GM19372 (cell line): Measurements from ENCODE around the gene BTF3L4.

ENCODE experiments used
- ATAC-seq: cut with Tn5 transposase; IDR thresholded peaks from one replicate; pipeline ENCODE4 v1.9.1; 2021; ENCODE audit warnings: mild to moderate bottlenecking, low read depth, moderate library complexity; ENCODE audit not compliant: unreplicated experiment

Gene BTF3L4

GRCh38 chr1:52122384-52122783 is 66.3 kb downstream of the BTF3L4 start:
- no peak for ATAC-seq

GRCh38 chr1:52123622-52124021 is 67.5 kb downstream of the BTF3L4 start:
- no peak for ATAC-seq

DNA sequence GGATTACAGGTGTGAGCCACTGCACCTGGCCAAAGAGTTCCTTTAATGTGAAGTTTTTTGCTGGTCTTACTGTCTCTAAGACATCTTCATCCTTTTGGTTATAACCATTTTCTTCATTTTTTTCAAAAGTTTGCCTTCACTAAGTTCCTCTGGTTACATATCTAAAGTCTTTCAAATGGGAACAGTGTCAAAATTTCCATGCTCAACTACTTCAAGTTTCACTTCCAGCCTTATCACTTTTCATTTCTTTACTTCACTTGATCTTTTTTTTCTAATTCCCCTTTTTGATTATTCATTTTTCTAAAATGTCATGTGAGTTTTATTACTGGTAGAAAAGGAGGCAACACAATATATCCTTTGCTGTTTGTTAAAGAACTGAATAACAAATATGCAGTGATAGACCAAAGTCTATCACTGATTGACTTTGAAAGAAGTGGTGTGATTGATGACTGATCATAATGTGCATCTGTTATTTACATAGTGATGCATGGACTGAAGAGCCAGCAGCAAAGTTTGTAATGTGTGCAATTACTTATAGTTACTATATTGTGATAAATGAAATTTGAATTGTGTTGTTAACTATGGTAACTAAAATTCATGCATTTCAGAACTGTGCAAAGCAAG is 69.8 kb downstream of the BTF3L4 start:
- no peak for ATAC-seq

- no peak for ATAC-seq
Observed at GRCh38 chr1:52127181-52128180, 71.4 kb downstream of the BTF3L4 start.

DNA sequence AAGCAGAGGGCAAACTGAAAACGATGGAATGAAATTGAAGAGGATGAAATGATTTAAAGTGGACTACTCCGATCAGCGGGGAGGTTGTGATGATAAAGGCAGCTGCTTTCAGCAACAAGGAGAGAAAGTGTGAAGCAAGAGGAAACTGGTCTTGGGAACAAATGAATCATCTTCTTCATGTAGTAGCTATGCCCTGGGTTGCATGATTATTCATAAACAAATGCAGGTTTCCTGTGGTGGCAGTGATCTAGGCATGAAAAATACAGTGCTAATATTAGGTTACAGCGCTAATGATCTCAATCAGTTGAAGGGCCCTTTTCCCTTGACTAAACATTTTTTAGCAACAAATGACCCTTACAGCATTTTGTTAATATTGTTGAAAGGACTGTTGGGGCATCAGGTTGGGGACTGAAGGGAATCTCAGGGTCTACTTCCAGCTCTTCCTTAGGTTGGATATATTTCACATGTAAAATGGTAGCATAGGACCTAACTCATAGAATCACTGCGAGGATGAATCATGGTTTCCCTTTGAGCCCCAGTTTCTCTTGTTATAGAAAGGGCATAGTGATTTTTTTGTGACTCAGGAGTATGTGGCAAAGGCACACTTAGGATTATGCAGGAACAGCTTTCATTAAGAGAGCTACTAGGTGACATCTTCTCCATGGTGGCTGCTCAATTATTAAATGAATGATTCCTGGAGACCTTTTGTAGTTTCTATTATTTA is 83.9 kb downstream of the BTF3L4 start:
- ATAC-seq, result no peak
